K562 (cell line): Measurements from ENCODE around the gene TCF25. TPM values are rescaled to one million over a fixed set of nuclear protein-coding genes. Genes with fewer than 3 reads are reported as not detected.

Experiments
- CHD1 ChIP-seq: fragments of 200-600 bp; sonication (generic); IDR thresholded peaks from one replicate; pipeline ENCODE4 v1.6.1; 2012; ENCODE audit warnings: mild to moderate bottlenecking, moderate library complexity, low read length, inconsistent platforms
- EGR1 ChIP-seq: fragments of 450-650 bp; conservative IDR thresholded peaks from 2 replicates; pipeline ENCODE4 v1.6.1; 2017; ENCODE audit warnings: mild to moderate bottlenecking
- ELF2 ChIP-seq: fragments of 250-450 bp; sonication (Bioruptor Pico); IDR thresholded peaks from 2 replicates; pipeline ENCODE4 v1.5.0; 2021; ENCODE audit warnings: mild to moderate bottlenecking
- EP300 ChIP-seq: IDR thresholded peaks from 2 replicates; pipeline ENCODE4 v1.6.1; 2012; ENCODE audit warnings: low read length, improper control_type of control experiment
- FOXM1 ChIP-seq, 2 experiments: fragments of 450-650 bp in 1 of 2; sonication (generic) in 1 of 2; formaldehyde crosslinking in 1 of 2; IDR thresholded peaks; 2 replicates each; pipeline versions ENCODE4 v1.6.1 to v1.9.0; 2017 to 2022; ENCODE audit warnings: low read depth in 2 of 2, mild to moderate bottlenecking in 2 of 2, missing genetic modification reagents in 1 of 2, moderate library complexity in 1 of 2
- GATA2 ChIP-seq: sonication (generic); formaldehyde crosslinking; IDR thresholded peaks from 2 replicates; pipeline ENCODE4 v1.4.0; 2020; ENCODE audit warnings: mild to moderate bottlenecking, missing genetic modification reagents
- HDAC8 ChIP-seq: fragments of 450-650 bp; IDR thresholded peaks from 2 replicates; pipeline ENCODE4 v1.6.1; 2016; ENCODE audit warnings: mild to moderate bottlenecking, missing genetic modification characterization, moderate library complexity, missing compliant biosample characterization
- HLTF ChIP-seq: fragments of 450-650 bp; IDR thresholded peaks from 2 replicates; pipeline ENCODE4 v1.6.1; 2016
- HMG20B ChIP-seq: fragments of 250-450 bp; sonication (Bioruptor Pico); IDR thresholded peaks from 2 replicates; pipeline ENCODE4 v1.5.0; 2021; ENCODE audit warnings: mild to moderate bottlenecking
- HNRNPUL1 ChIP-seq: fragments of 200-400 bp; formaldehyde crosslinking; IDR thresholded peaks from 2 replicates; pipeline ENCODE4 v1.6.1; 2017; ENCODE audit warnings: low read length
- IFI16 ChIP-seq: fragments of 250-450 bp; sonication (Bioruptor Pico); IDR thresholded peaks from 2 replicates; pipeline ENCODE4 v2.1.2; 2022; ENCODE audit warnings: mild to moderate bottlenecking, inconsistent platforms
- KDM1A ChIP-seq, 2 experiments: fragments of 450-650 bp; IDR thresholded peaks; 2 replicates each; pipeline ENCODE4 v1.6.1; 2016; ENCODE audit warnings: mild to moderate bottlenecking in 2 of 2
- KLF6 ChIP-seq: fragments of 250-450 bp; sonication (Bioruptor Pico); IDR thresholded peaks from 2 replicates; pipeline ENCODE4 v1.4.0; 2020; ENCODE audit warnings: mild to moderate bottlenecking, moderate library complexity, borderline replicate concordance
- LCOR ChIP-seq: sonication (generic); formaldehyde crosslinking; IDR thresholded peaks from 2 replicates; pipeline ENCODE4 v1.8.0; 2022; ENCODE audit warnings: mild to moderate bottlenecking, missing genetic modification reagents
- MAFK ChIP-seq: IDR thresholded peaks from 2 replicates; pipeline ENCODE4 v1.6.1; 2011; ENCODE audit warnings: low read length, improper control_type of control experiment
- NR0B1 ChIP-seq: fragments of 450-650 bp; IDR thresholded peaks from one replicate; pipeline ENCODE4 v1.6.1; 2018; ENCODE audit warnings: mild to moderate bottlenecking, moderate library complexity; ENCODE audit not compliant: partially characterized antibody
- RBM14 ChIP-seq: fragments of 200-400 bp; formaldehyde crosslinking; IDR thresholded peaks from 2 replicates; pipeline ENCODE4 v1.6.1; 2018; ENCODE audit warnings: low read depth, mild to moderate bottlenecking, low read length, moderate library complexity, borderline replicate concordance; ENCODE audit not compliant: insufficient read depth
- SAFB2 ChIP-seq: fragments of 200-400 bp; formaldehyde crosslinking; IDR thresholded peaks from 2 replicates; pipeline ENCODE4 v1.6.1; 2018; ENCODE audit warnings: borderline replicate concordance, low read length, low read depth, moderate library complexity; ENCODE audit not compliant: severe bottlenecking
- SMARCE1 ChIP-seq: fragments of 450-650 bp; IDR thresholded peaks from 2 replicates; pipeline ENCODE4 v1.7.1; 2016; ENCODE audit warnings: mild to moderate bottlenecking
- WHSC1 ChIP-seq: IDR thresholded peaks from one replicate; pipeline ENCODE4 v1.6.1; 2012; ENCODE audit warnings: low read length, control low read depth, inconsistent platforms
- ZBTB1 ChIP-seq: sonication (generic); formaldehyde crosslinking; IDR thresholded peaks from 2 replicates; pipeline ENCODE4 v1.8.1; 2023; ENCODE audit warnings: missing genetic modification reagents, low read depth, mild to moderate bottlenecking, borderline replicate concordance
- ZEB2 ChIP-seq: fragments of 450-650 bp; IDR thresholded peaks from 2 replicates; pipeline ENCODE4 v1.6.1; 2016
- ZFX ChIP-seq: sonication (generic); formaldehyde crosslinking; IDR thresholded peaks from 2 replicates; pipeline ENCODE4 v1.8.0; 2022; ENCODE audit warnings: mild to moderate bottlenecking, missing genetic modification reagents, moderate library complexity
- ZNF124 ChIP-seq: sonication (generic); formaldehyde crosslinking; IDR thresholded peaks from 2 replicates; pipeline ENCODE4 v1.8.1; 2022; ENCODE audit warnings: missing genetic modification reagents
- ZNF232 ChIP-seq: sonication (generic); formaldehyde crosslinking; IDR thresholded peaks from 2 replicates; pipeline ENCODE4 v1.8.0; 2022; ENCODE audit warnings: mild to moderate bottlenecking, missing genetic modification reagents
- ZNF354B ChIP-seq: fragments of 250-450 bp; sonication (Bioruptor Pico); IDR thresholded peaks from 2 replicates; pipeline ENCODE4 v1.4.0; 2020
- polyA plus RNA-seq, 8 experiments: library from polyadenylated mRNA; depleted of rRNA in 4 of 8; stranded (reverse) in 5 of 8; unstranded in 3 of 8; fragments of >200 nt; fragmentation: Nextera tagmentation in 2 of 8; fragmentation: Illumina TruSeq in 1 of 8; extraction: Ambion mirVana in 2 of 8; extraction: Trizol in 1 of 8; gene quantifications; 2 replicates each; pipeline versions ENCODE4 v1.2.1 to v1.2.3, GENCODE V29; 2011 to 2014; ENCODE audit warnings: inconsistent platforms in 1 of 8, missing spikeins in 1 of 8
- total RNA-seq, 7 experiments: library from RNA; depleted of rRNA in 6 of 7; stranded (reverse); fragments of >200 nt in 6 of 7; fragmentation: Illumina TruSeq in 2 of 7; extraction: Trizol in 2 of 7; gene quantifications; 2 replicates each; pipeline versions ENCODE4 v1.2.1 to v1.2.3, GENCODE V29; 2011 to 2021; ENCODE audit warnings: low replicate concordance in 1 of 7
- TF ChIP-seq, protein P1 (sequence below): fragments of 250-450 bp; sonication (Bioruptor Pico); IDR thresholded peaks from 2 replicates; pipeline ENCODE4 v1.4.0; 2020; ENCODE audit warnings: mild to moderate bottlenecking, moderate library complexity, borderline replicate concordance

TCF25 gene
- total and polyA plus RNA-seq, 9 of the 15 experiments (the other 6 are each of a cell fraction or from before 2014, with no cell fraction given): 9.0 to 154 (median 83.8) TPM

GRCh38 chr16:89917773-89918452, 44.5 kb downstream of the TCF25 start (continued):
- TF ChIP-seq RBM14 (no peak), HDAC8 (tag) (no peak), FOXM1 (IDR thresholded peaks at IDR 0.05; ENCODE audit: low read depth) (no peak), FOXM1 (CRISPR knock-in tag; IDR thresholded peaks at IDR 0.05; ENCODE audit: low read depth) (no peak), KLF6 (CRISPR knock-in tag) (no peak), EGR1 (no peak), HMG20B (CRISPR knock-in tag) (no peak), ELF2 (CRISPR knock-in tag) (no peak), ZNF232 (CRISPR knock-in tag) (no peak), SMARCE1 (no peak), NR0B1 (no peak), GATA2 (CRISPR knock-in tag) (no peak), HLTF (no peak), EP300 (no peak), HNRNPUL1 (no peak), ZNF124 (CRISPR knock-in tag) (no peak), KDM1A (IDR thresholded peaks at IDR 0.05) (peak in 1 of 2 experiments; percentile 24; a peak in 1 of 4 replicates), ZEB2 (no peak), ZFX (CRISPR knock-in tag) (peak; percentile 87), LCOR (CRISPR knock-in tag) (no peak), ZNF354B (no peak), IFI16 (CRISPR knock-in tag) (no peak), ZBTB1 (CRISPR knock-in tag) (no peak), MAFK (no peak), SAFB2 (no peak), WHSC1 (no peak), CHD1 (no peak)
- TF ChIP-seq, protein P1, sequence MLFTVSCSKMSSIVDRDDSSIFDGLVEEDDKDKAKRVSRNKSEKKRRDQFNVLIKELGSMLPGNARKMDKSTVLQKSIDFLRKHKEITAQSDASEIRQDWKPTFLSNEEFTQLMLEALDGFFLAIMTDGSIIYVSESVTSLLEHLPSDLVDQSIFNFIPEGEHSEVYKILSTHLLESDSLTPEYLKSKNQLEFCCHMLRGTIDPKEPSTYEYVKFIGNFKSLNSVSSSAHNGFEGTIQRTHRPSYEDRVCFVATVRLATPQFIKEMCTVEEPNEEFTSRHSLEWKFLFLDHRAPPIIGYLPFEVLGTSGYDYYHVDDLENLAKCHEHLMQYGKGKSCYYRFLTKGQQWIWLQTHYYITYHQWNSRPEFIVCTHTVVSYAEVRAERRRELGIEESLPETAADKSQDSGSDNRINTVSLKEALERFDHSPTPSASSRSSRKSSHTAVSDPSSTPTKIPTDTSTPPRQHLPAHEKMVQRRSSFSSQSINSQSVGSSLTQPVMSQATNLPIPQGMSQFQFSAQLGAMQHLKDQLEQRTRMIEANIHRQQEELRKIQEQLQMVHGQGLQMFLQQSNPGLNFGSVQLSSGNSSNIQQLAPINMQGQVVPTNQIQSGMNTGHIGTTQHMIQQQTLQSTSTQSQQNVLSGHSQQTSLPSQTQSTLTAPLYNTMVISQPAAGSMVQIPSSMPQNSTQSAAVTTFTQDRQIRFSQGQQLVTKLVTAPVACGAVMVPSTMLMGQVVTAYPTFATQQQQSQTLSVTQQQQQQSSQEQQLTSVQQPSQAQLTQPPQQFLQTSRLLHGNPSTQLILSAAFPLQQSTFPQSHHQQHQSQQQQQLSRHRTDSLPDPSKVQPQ (CRISPR knock-in tag): no peak
